Aorta (tissue), 5 donors: ENCODE data around the gene SESN1. TPM values are rescaled to one million over a fixed set of nuclear protein-coding genes. Genes with fewer than 3 reads are reported as not detected.

ENCODE experiments used
- ATAC-seq: fragments of 200-7000 bp; cut with Tn5 transposase; one replicate; pipeline ENCODE4 v1.9.1; 2022; ENCODE audit warnings: moderate library complexity; ENCODE audit not compliant: low FRiP score
- DNase-seq, 2 donors: peaks; one replicate each; pipeline ENCODE4 v3.0.0-alpha.2; 2020
- H3K27ac ChIP-seq, 2 donors: one replicate each; pipeline ENCODE4 v1.5.1; 2013; ENCODE audit warnings: low read length in 2 of 2, mild to moderate bottlenecking in 2 of 2, moderate library complexity in 2 of 2, control low read depth in 1 of 2, inconsistent platforms in 1 of 2, low read depth in 1 of 2
- H3K27me3 ChIP-seq, 2 donors: one replicate each; pipeline ENCODE4 v1.6.1; 2013; ENCODE audit warnings: control low read depth in 1 of 2, low read length in 1 of 2, mild to moderate bottlenecking in 1 of 2, moderate library complexity in 1 of 2; ENCODE audit not compliant: insufficient read depth in 2 of 2, control insufficient read depth in 1 of 2
- H3K36me3 ChIP-seq, 2 donors: one replicate each; pipeline ENCODE4 v1.6.1; 2013; ENCODE audit warnings: control low read depth in 1 of 2, low read length in 1 of 2, mild to moderate bottlenecking in 1 of 2; ENCODE audit not compliant: insufficient read depth in 2 of 2, control insufficient read depth in 1 of 2
- H3K4me1 ChIP-seq, 2 donors: one replicate each; pipeline ENCODE4 v1.6.1; 2013; ENCODE audit warnings: low read length in 2 of 2, control low read depth in 1 of 2, mild to moderate bottlenecking in 1 of 2, moderate library complexity in 1 of 2; ENCODE audit not compliant: insufficient read depth in 2 of 2, control insufficient read depth in 1 of 2
- H3K4me3 ChIP-seq, 2 donors: one replicate each; pipeline ENCODE4 v1.5.1; 2013; ENCODE audit warnings: low read length in 2 of 2, control low read depth in 1 of 2, mild to moderate bottlenecking in 1 of 2
- H3K9me3 ChIP-seq: one replicate; pipeline ENCODE4 v1.6.1; 2013; ENCODE audit warnings: mild to moderate bottlenecking, low read length; ENCODE audit not compliant: control insufficient read depth
- WGBS, 2 donors: extraction: QIAGEN DNeasy Blood & Tissue Kit; methylation state at CpG; one replicate each; pipeline ENCODE4 v1.1.7; 2013; 5-methylcytosine and 5-hydroxymethylcytosine counted together
- intact Hi-C, 2 donors: fragments of 100-400 bp; cut with DNase I; formaldehyde crosslinking; loops; one replicate each; pipeline versions ENCODE4 v1.14.2 to v1.15.0; 2022
- polyA plus RNA-seq, 2 donors: library from polyadenylated mRNA; stranded (reverse); fragments of 200-250 nt; gene quantifications; one replicate each; pipeline ENCODE4 v1.2.3, GENCODE V29; 2013
- total RNA-seq, 2 donors: library from RNA; stranded (reverse); fragmentation: NEBNext Ultra II Directional; extraction: Animal tissue kit (Norgen Biotek cat#: 25700); gene quantifications; one replicate each; pipeline ENCODE4 v1.2.1, GENCODE V29; 2021
- donor health status: healthy with polysubstance abuse.
- donor health status: Bipolar disorder and iron deficiency.
- donor health status: DM: no; HTN: no; CAD: no.
- donor health status: DM: no; HTN: no; CAD: no.
- donor health status: DM: yes; HTN: yes; CAD: no.

Gene SESN1
- total and polyA plus RNA-seq, 4 donors: 20.9 to 45.3 (median 31.6) TPM

GRCh38 chr6:109009962-109010704, 84.5 kb downstream of the SESN1 start:
- H3K9me3 ChIP-seq: no peaks in the 10 kb centered on the region
- WGBS, 2 donors: 31% methylated on average over 10 of the region's 10 CpGs
- peak overlapping the region; percentile 53 to 81 for H3K4me3 ChIP-seq
- H3K27ac ChIP-seq: peak overlapping the region in 1 of 2 donors; percentile 94
- no peaks in the 10 kb centered on the region for H3K4me1 ChIP-seq
- DNase-seq (no peak), ATAC-seq (peak; percentile 1)
- H3K27me3 ChIP-seq: no peaks in the 10 kb centered on the region
- intact Hi-C loops: loop anchor here in 1 of 2 donors (5.0 kb wide), 2 partner anchors 62 to 63 kb away; no protein-coding TSS in a partner anchor
- no peaks in the 10 kb centered on the region for H3K36me3 ChIP-seq

- H3K27me3 ChIP-seq: no peaks in the 10 kb centered on the region
- no peaks in the 10 kb centered on the region for H3K9me3 ChIP-seq
- ATAC-seq (peak; percentile 97), DNase-seq (peak; percentile 97)
- no peaks in the 10 kb centered on the region for H3K4me1 ChIP-seq
- peak overlapping the region; percentile 76 to 81 for H3K4me3 ChIP-seq
- H3K36me3 ChIP-seq: no peaks in the 10 kb centered on the region
- intact Hi-C loops: loop anchor here in 1 of 2 donors (5.0 kb wide), 2 partner anchors 62 to 63 kb away; no protein-coding TSS in a partner anchor
- peak overlapping the region in 1 of 2 donors; percentile 94 for H3K27ac ChIP-seq
- 0% methylated on average over 67 to 80 of the region's 80 CpGs for WGBS, 2 donors
Observed at GRCh38 chr6:109009236-109009961, 85.2 kb downstream of the SESN1 start.

- H3K27ac ChIP-seq: peak overlapping the region in 1 of 2 donors; percentile 58
- no peaks in the 10 kb centered on the region for H3K9me3 ChIP-seq
- peak overlapping the region; percentile 58 to 76 for H3K4me3 ChIP-seq
- H3K36me3 ChIP-seq: no peaks in the 10 kb centered on the region
- 9 to 11% methylated on average over 24 of the region's 24 CpGs for WGBS, 2 donors
- H3K27me3 ChIP-seq: no peaks in the 10 kb centered on the region
- no peak for DNase-seq
- intact Hi-C loops: loop anchor here in 1 of 2 donors (5.0 kb wide), 2 partner anchors 61 to 64 kb away; no protein-coding TSS in a partner anchor
- peak; percentile 61 for ATAC-seq
- no peaks in the 10 kb centered on the region for H3K4me1 ChIP-seq
Observed at GRCh38 chr6:109008537-109009235, 86.0 kb downstream of the SESN1 start.

- H3K27ac ChIP-seq: no peak overlapping the region
- ATAC-seq (no peak), DNase-seq (no peak)
- intact Hi-C loops: loop anchor here in 1 of 2 donors (5.0 kb wide), 2 partner anchors 61 to 64 kb away; no protein-coding TSS in a partner anchor
- H3K9me3 ChIP-seq: no peaks in the 10 kb centered on the region
- peak overlapping the region; percentile 18 to 31 for H3K4me3 ChIP-seq
- H3K4me1 ChIP-seq: no peaks in the 10 kb centered on the region
- 73 to 84% methylated on average over 4 of the region's 4 CpGs for WGBS, 2 donors
- H3K27me3 ChIP-seq: no peaks in the 10 kb centered on the region
- no peaks in the 10 kb centered on the region for H3K36me3 ChIP-seq
Observed at GRCh38 chr6:109008054-109008453, 86.6 kb downstream of the SESN1 start.

- Histone ChIP-seq H3K27ac (no peak overlapping the region), H3K27me3 (no peaks in the 10 kb centered on the region), H3K36me3 (no peaks in the 10 kb centered on the region), H3K4me3 (no peak overlapping the region), H3K4me1 (no peaks in the 10 kb centered on the region), H3K9me3 (no peaks in the 10 kb centered on the region)
- intact Hi-C loops: loop anchor here in 1 of 2 donors (5.0 kb wide), 2 partner anchors 60 to 65 kb away; no protein-coding TSS in a partner anchor
- no peak for DNase-seq
- WGBS, 2 donors: 87 to 95% methylated on average over 3 of the region's 3 CpGs
- ATAC-seq: no peak
Observed at GRCh38 chr6:109007521-109007920, 87.1 kb downstream of the SESN1 start.

GRCh38 chr6:109006818-109007217, 87.8 kb downstream of the SESN1 start:
- H3K36me3 ChIP-seq: no peaks in the 10 kb centered on the region
- H3K4me3 ChIP-seq: no peak overlapping the region
- no peaks in the 10 kb centered on the region for H3K27me3 ChIP-seq
- intact Hi-C loops: loop anchor here in 1 of 2 donors (5.0 kb wide), 2 partner anchors 60 to 65 kb away; no protein-coding TSS in a partner anchor
- no peaks in the 10 kb centered on the region for H3K9me3 ChIP-seq
- 82 to 93% methylated on average over 1 of the region's 1 CpG for WGBS, 2 donors
- H3K4me1 ChIP-seq: no peaks in the 10 kb centered on the region
- no peak overlapping the region for H3K27ac ChIP-seq
- ATAC-seq (no peak), DNase-seq (no peak)

GRCh38 chr6:109002882-109003281, 91.8 kb downstream of the SESN1 start:
- peak; percentile 12 for ATAC-seq
- intact Hi-C loops: loop anchor here in 1 of 2 donors (5.0 kb wide), 1 partner anchor 106 kb away; no protein-coding TSS in a partner anchor

GRCh38 chr6:109002051-109002697, 92.5 kb downstream of the SESN1 start:
- Histone ChIP-seq H3K27me3 (no peaks in the 10 kb centered on the region), H3K9me3 (no peaks in the 10 kb centered on the region), H3K36me3 (peaks cover 0 to 2% of the 10 kb centered on the region in 2 donors), H3K27ac (peak overlapping the region in 1 of 2 donors; percentile 18), H3K4me3 (no peak overlapping the region), H3K4me1 (peaks cover 0 to 1% of the 10 kb centered on the region in 2 donors)
- ATAC-seq: peak; percentile 76
- DNase-seq: no peak
- WGBS, 2 donors: 13 to 18% methylated on average over 3 of the region's 3 CpGs
- intact Hi-C loops: loop anchor here in 1 of 2 donors (5.0 kb wide), 1 partner anchor 105 kb away; no protein-coding TSS in a partner anchor

More at GRCh38 chr6:109002882-109003281, 91.8 kb downstream of the SESN1 start:
- Histone ChIP-seq H3K27ac (no peak overlapping the region), H3K27me3 (no peaks in the 10 kb centered on the region), H3K4me1 (peaks cover 0 to 1% of the 10 kb centered on the region in 2 donors), H3K36me3 (peaks cover 0 to 2% of the 10 kb centered on the region in 2 donors), H3K4me3 (no peak overlapping the region), H3K9me3 (no peaks in the 10 kb centered on the region)
- no peak for DNase-seq
